Large intestine (tissue), 3 donors: ENCODE results near the gene TNS4. TPM values are rescaled to one million over a fixed set of nuclear protein-coding genes. Genes with fewer than 3 reads are reported as not detected.
A peak's percentile ranks its signal among the peaks of the same experiment; 100 is the strongest.

Experiments
- DNase-seq, 2 donors: peaks; one replicate each; pipeline versions ENCODE4 v3.0.0 to v3.0.0-alpha.2; 2013
- H3K27ac ChIP-seq: one replicate; pipeline ENCODE4 v1.5.1; 2013; ENCODE audit warnings: low read length
- H3K27me3 ChIP-seq: 2 replicates; pipeline ENCODE4 v1.6.1; 2013; ENCODE audit warnings: low read length; ENCODE audit not compliant: control insufficient read depth, insufficient read depth
- H3K36me3 ChIP-seq: 2 replicates; pipeline ENCODE4 v1.6.1; 2013; ENCODE audit warnings: low read length; ENCODE audit not compliant: control insufficient read depth, insufficient read depth
- H3K4me1 ChIP-seq: one replicate; pipeline ENCODE4 v1.6.1; 2013; ENCODE audit warnings: low read length; ENCODE audit not compliant: control insufficient read depth, insufficient read depth
- H3K4me3 ChIP-seq: one replicate; pipeline ENCODE4 v1.5.1; 2013; ENCODE audit warnings: low read length
- H3K9me3 ChIP-seq: one replicate; pipeline ENCODE4 v1.6.1; 2013; ENCODE audit warnings: mild to moderate bottlenecking, low read depth, low read length, moderate library complexity; ENCODE audit not compliant: control insufficient read depth
- WGBS: methylation state at CpG from one replicate; pipeline ENCODE4 v1.1.5; 2013; ENCODE audit warnings: low lambda C conversion rate; ENCODE audit not compliant: insufficient coverage; 5-methylcytosine and 5-hydroxymethylcytosine counted together
- polyA plus RNA-seq: library from polyadenylated mRNA; unstranded; fragments of 120-200 nt; gene quantifications from one replicate; pipeline ENCODE4 v1.2.1, GENCODE V29; 2013

The TNS4 gene
- polyA plus RNA-seq, 1 donor = 0.06 TPM

DNA sequence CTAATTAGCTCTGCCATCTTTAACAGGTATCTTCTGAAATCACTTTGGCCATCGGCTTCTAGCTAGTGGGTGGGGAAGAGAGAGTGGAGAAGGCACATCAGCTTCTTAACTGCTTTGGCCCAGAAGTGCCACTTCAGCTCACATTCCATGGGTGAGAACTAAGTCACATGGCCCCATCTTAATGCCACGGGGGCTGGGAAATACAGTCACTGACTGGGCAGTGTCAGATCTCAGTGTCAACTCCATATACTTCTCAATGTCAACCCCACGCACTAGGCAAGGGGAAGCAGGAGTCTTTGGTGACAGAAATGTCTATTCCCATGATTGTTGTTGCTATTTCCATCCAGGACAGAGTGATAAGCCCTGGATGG is 34.5 kb upstream of the TNS4 start:
- no peak overlapping the region for H3K27ac ChIP-seq
- DNase-seq = no peak
- H3K4me1 ChIP-seq = peaks cover 15% of the 10 kb centered on the region
- H3K9me3 ChIP-seq = no peaks in the 10 kb centered on the region
- H3K36me3 ChIP-seq = no peaks in the 10 kb centered on the region
- WGBS = no CpG with 5 or more reads among the region's 3 CpGs
- peaks cover 2% of the 10 kb centered on the region for H3K27me3 ChIP-seq
- H3K4me3 ChIP-seq = no peak overlapping the region

DNA sequence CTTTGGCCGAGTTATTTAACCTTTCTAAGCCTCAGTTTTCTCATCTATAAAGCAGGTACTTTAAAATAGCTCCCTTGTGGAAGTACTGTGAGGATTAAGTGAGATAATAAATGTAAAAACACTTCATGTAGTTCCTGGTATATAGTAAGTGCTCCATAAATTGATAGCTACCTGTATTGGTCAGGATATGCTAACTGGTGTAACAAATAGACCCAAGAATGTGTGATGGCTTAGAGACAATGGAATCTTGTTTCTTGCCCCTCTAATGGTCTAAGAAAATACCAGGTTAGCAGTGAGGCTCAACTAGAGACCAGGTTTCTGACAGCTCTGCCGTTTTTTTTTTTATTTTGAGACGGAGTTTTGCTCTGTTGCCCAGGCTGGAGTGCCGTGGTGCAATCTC is 34.0 kb upstream of the TNS4 start:
- no peak overlapping the region for H3K4me3 ChIP-seq
- H3K4me1 ChIP-seq = peaks cover 11% of the 10 kb centered on the region
- WGBS = no CpG with 5 or more reads among the region's 4 CpGs
- H3K27ac ChIP-seq = no peak overlapping the region
- no peak for DNase-seq
- no peaks in the 10 kb centered on the region for H3K9me3 ChIP-seq
- H3K27me3 ChIP-seq = peaks cover 2% of the 10 kb centered on the region
- no peaks in the 10 kb centered on the region for H3K36me3 ChIP-seq

DNA sequence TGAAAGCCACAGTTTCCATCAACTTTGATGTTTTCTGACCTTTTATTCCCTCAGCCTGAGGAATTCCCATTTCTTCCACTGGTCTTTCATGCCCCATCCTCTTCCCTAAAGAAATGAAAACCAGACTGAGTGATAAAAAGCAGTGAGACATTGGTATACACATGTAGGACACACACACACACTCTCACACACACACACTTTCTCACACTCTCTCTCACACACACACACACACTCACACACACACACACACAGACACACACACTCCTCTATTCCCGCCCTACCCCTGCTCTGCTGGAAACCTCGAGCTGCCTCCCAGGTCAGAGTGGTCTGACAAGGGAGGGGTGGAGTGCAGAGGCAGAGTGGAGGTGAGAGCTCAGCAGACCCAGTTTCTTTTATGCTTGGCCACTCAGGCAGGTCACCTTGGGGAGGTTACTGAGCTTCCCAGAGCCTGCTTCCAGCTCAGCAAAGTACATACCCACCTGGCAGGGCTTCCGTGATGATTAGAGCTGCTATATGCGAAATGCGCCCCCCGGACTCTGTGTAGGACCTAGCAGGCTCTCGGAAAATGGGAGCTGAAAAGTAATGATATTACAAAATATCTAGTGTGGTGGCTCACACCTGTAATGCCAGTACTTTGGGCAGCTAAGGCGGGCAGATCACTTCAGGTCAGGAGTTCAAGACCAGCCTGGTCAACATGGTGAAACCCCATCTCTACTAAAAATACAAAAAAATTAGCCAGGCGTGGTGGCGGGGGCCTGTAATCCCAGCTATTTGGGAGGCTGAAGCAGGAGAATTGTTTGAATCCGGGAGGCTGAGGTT is 33.2 kb upstream of the TNS4 start:
- Histone ChIP-seq H3K4me3 (no peak overlapping the region), H3K9me3 (no peaks in the 10 kb centered on the region), H3K4me1 (peaks cover 11% of the 10 kb centered on the region), H3K27me3 (peaks cover 2% of the 10 kb centered on the region), H3K36me3 (no peaks in the 10 kb centered on the region), H3K27ac (no peak overlapping the region)
- no peak for DNase-seq
- WGBS = no CpG with 5 or more reads among the region's 11 CpGs

DNA sequence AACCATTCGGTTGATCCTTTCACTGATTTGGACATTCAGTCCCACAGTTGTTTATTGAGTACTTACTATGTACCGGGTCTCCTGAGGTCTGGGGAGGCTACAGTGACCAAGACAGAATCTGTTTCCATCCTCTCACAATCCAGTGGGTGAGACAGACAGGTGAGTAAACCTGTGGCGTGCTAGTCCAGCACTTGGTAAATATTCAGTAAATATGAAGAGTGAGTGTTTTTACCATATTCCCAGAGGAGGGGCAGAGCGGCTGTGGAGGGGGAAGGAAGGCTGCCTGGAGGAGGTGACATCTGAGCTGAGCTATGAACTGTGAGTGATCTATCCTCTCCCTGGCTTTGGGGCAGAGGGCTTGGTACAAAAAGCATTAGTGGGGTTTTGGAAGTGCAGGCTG is 32.5 kb upstream of the TNS4 start:
- Histone ChIP-seq H3K9me3 (no peaks in the 10 kb centered on the region), H3K36me3 (no peaks in the 10 kb centered on the region), H3K4me1 (peaks cover 11% of the 10 kb centered on the region), H3K27ac (no peak overlapping the region), H3K27me3 (peaks cover 2% of the 10 kb centered on the region), H3K4me3 (no peak overlapping the region)
- DNase-seq = no peak
- WGBS = no CpG with 5 or more reads among the region's 4 CpGs

DNA sequence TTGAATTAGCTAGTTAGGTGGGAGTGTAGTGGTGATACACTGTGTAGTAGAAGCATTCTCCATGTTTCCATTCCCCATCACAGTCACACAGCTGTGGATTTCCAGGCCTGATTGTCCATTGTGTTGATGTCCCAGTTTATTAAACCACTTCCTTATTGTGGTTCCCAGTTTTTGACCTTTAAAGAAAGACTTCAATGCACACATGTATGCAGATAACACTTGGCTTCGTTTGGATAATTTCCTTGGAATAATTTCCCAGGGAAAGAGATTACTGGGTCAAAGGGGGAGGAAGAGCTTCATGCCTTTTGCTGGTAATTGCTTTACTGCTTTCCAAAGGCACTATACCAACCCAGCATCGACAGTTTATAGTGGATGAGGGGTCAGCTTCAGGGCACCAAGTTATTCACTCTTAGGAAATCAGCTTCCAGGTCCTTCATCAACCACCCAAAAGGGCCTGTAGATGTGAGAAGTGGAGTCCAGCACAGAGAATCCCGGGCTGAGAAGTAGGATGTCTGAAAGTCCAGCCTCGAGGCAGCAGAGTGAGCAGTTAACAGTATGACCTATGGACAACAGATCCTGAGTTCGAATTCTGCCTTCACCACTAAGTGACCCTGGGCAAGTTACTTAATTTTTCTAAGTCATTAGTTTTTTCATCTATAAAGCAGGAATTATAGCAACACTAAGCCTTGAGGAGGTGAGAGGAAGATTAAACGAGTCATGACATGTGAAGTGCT is 31.3 kb upstream of the TNS4 start:
- no peak overlapping the region for H3K4me3 ChIP-seq
- peak overlapping the region; percentile 15 for H3K27ac ChIP-seq
- H3K27me3 ChIP-seq = peaks cover 2% of the 10 kb centered on the region
- peak in 1 of 2 donors; percentile 60 for DNase-seq
- peaks cover 11% of the 10 kb centered on the region for H3K4me1 ChIP-seq
- WGBS = 0% methylated on average over 1 of the region's 6 CpGs
- no peaks in the 10 kb centered on the region for H3K9me3 ChIP-seq
- H3K36me3 ChIP-seq = no peaks in the 10 kb centered on the region

DNA sequence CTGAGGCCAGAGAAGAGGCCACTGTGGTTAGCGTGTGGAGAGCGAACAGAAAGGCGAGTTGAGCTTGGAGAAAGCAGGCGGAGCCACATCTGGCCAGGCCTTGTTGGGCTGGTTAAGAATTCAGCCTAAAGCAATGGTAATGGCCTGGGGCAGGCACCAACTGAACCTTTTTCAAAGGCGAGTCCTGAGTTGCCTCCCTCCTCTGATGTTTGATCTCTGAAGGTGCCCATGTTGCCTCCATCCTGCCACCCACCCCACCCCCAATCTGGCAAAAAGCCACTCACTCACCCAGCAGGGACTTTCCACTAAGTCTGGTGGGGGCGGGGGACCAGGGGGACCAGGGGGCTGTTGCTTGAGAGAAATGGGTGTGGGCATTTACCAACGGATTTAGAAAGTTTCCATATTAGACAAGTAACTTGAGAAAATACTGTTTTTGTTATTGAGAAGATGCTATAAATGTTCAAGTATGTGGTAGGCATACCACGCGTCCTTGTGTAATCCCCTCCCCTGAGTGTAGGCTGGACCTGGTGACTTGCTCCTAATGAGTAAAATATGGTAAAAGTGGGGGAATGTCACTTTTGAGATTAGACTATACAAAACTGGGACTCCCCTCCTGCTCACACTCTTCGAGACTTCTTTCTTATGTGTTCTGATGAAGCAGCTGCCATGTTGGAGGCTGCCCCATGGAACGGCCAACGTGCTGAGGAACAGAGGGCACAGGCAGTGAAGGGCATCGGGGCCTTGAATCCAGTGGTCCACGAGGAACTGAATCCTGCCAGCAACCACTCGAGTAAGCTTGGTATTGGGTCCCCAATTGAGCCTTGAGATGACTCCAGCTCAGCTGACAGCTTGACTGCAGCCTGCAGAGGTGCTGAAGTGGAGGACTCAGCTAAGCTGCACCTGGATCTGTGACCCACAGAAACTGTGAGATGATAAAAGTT is 29.9 kb upstream of the TNS4 start:
- Histone ChIP-seq H3K27me3 (peaks cover 5% of the 10 kb centered on the region), H3K4me3 (no peak overlapping the region), H3K4me1 (peaks cover 9% of the 10 kb centered on the region), H3K27ac (no peak overlapping the region), H3K36me3 (no peaks in the 10 kb centered on the region), H3K9me3 (no peaks in the 10 kb centered on the region)
- no peak for DNase-seq
- WGBS = 93% methylated on average over 3 of the region's 15 CpGs

DNA sequence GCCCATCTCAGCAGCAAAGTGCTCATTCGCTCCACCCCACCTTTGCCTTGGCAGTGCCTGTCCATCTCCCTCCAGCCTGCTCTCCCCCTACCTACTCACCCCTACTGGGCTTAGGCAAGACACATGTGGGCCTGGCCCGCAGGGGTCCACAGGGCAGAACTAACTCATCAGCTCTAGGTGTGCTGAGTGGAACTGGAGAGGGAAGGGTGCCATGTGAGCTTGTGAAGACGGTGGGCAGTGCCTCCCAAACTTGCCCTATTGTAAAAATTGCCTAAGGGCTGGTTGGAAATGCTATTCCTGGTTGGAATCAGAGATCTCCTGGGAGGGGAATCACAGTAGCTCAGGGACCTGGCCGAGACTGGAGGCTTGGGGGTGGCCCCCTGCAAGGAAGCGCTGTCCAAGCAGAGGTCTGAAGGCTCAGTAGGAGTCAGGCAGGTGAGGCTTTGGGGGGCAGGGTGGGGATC is 29.1 kb upstream of the TNS4 start:
- WGBS = no CpG with 5 or more reads among the region's 5 CpGs
- DNase-seq = no peak
- no peak overlapping the region for H3K4me3 ChIP-seq
- peaks cover 1% of the 10 kb centered on the region for H3K9me3 ChIP-seq
- H3K4me1 ChIP-seq = peaks cover 8% of the 10 kb centered on the region
- no peaks in the 10 kb centered on the region for H3K36me3 ChIP-seq
- H3K27ac ChIP-seq = no peak overlapping the region
- peaks cover 4% of the 10 kb centered on the region for H3K27me3 ChIP-seq

DNA sequence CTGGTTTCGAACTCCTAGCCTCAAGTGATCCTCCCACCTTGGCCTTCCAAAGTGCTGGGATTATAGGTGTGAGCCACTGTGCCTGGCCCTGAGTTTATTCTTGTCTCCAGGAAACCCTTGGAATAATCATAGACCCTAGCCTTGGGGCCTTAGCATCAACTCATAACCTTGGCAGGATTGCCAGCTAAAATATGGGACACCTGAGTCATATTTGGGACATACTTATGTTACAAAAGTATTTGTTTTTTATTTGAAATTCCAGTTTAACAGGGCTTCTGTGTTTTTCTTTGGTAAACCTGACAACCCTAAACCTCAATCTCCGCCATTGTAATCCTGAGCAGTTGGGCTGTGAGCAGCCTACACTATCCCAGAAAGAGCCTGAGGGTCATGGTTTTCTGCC is 28.6 kb upstream of the TNS4 start:
- Histone ChIP-seq H3K36me3 (no peaks in the 10 kb centered on the region), H3K4me1 (peaks cover 8% of the 10 kb centered on the region), H3K4me3 (no peak overlapping the region), H3K27ac (no peak overlapping the region), H3K9me3 (peaks cover 4% of the 10 kb centered on the region), H3K27me3 (peaks cover 4% of the 10 kb centered on the region)
- DNase-seq = no peak
- no CpG with 5 or more reads among the region's 2 CpGs for WGBS

DNA sequence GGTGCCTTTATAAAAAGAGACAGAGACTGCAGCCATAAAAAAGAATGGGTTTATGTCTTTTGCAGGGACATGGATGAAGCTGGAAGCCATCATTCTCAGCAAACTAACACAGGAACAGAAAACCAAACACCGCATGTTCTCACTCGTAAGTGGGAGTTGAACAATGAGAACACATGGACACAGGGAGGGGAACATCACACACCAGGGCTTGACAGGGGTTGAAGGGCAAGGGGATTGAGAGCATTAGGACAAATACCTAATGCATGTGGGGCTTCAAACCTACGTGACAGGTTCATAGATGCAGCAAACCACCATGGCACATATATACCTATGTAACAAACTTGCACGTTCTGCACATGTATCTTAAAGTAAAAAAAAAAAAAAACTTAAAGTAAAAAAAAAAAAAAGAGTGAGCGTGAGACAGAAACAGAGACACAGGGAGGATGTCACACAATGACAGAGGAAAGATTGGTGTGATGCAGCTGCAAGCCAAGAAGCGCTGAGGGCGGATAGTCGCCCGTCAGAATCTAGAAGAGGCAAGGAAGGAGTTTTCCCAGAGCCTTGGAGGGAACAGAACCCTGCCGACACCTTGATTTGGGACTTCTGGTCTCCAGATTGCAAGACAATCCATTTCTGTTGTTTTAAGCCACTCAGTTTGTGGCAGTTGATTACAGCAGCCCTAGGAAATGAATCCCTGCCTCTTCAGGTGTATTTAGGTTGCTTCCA is 27.4 kb upstream of the TNS4 start:
- Histone ChIP-seq H3K27me3 (peaks cover 4% of the 10 kb centered on the region), H3K4me1 (peaks cover 8% of the 10 kb centered on the region), H3K36me3 (no peaks in the 10 kb centered on the region), H3K4me3 (no peak overlapping the region), H3K9me3 (peaks cover 4% of the 10 kb centered on the region), H3K27ac (no peak overlapping the region)
- 71% methylated on average over 1 of the region's 10 CpGs for WGBS
- no peak for DNase-seq
